Prostate gland (tissue), 2 donors: Measurements from ENCODE around the gene AKAP12. TPM values are rescaled to one million over a fixed set of nuclear protein-coding genes. Genes with fewer than 3 reads are reported as not detected.

ENCODE experiments used
- DNase-seq: peaks from one replicate; pipeline ENCODE4 v3.0.0-alpha.2; 2019; ENCODE audit warnings: low spot score
- H3K27ac ChIP-seq, 2 donors: fragments of 200-600 bp; sonication (generic); 2 replicates each; pipeline ENCODE4 v1.5.1; 2017 to 2019
- H3K27me3 ChIP-seq: fragments of 200-600 bp; sonication (generic); replicated peaks from 2 replicates; pipeline ENCODE4 v1.5.1; 2019; ENCODE audit not compliant: insufficient read depth
- H3K36me3 ChIP-seq, 2 donors: fragments of 200-600 bp; sonication (generic); 1 replicate in 1 of 2; 2 replicates in 1 of 2; pipeline versions ENCODE4 v1.5.1 to v1.8.1; 2017 to 2019
- H3K4me1 ChIP-seq: fragments of 200-600 bp; sonication (generic); replicated peaks from 2 replicates; pipeline ENCODE4 v1.5.1; 2019
- H3K4me3 ChIP-seq, 2 donors: fragments of 200-600 bp; sonication (generic); 2 replicates each; pipeline ENCODE4 v1.5.1; 2017 to 2019
- H3K9me3 ChIP-seq: fragments of 200-600 bp; sonication (generic); 2 replicates; pipeline ENCODE4 v1.5.1; 2017
- POLR2A ChIP-seq: fragments of 450-650 bp; IDR thresholded peaks from one replicate; pipeline ENCODE4 v1.6.1; 2016; ENCODE audit warnings: antibody characterized with exemption, mild to moderate bottlenecking
- POLR2AphosphoS5 ChIP-seq: sonication (generic); formaldehyde crosslinking; IDR thresholded peaks from one replicate; pipeline ENCODE4 v1.6.1; 2017; ENCODE audit warnings: antibody characterized with exemption
- whole genome bisulfite sequencing: methylation state at CpG from one replicate; pipeline ENCODE4 v1.1.5; 2018; 5-methylcytosine and 5-hydroxymethylcytosine counted together
- intact Hi-C: fragments of 100-400 bp; cut with DNase I; formaldehyde crosslinking; loops from one replicate; pipeline ENCODE4 v1.14.2; 2022
- total RNA-seq, 2 donors: library from RNA; depleted of rRNA; stranded (reverse); fragments of >200 nt; gene quantifications; one replicate each; pipeline ENCODE4 v1.1.0, GENCODE V29; 2016
- TF ChIP-seq, protein P1 (sequence below), 4 experiments: fragments of 200-600 bp in 2 of 4; fragments of 450-650 bp in 2 of 4; sonication (generic) in 2 of 4; IDR thresholded peaks; 1 replicate in 3 of 4; 2 replicates in 1 of 4; pipeline ENCODE4 v1.5.1; 2016 to 2019; ENCODE audit warnings: antibody characterized with exemption in 4 of 4, mild to moderate bottlenecking in 2 of 4, moderate library complexity in 2 of 4

The AKAP12 gene
- total RNA-seq, 2 donors from 2014 or later, result 29.4 to 159 TPM

GRCh38 chr6:151252634-151253033, 12.9 kb downstream of the AKAP12 start:
- intact Hi-C loops, result no loop called here
- no peaks in the 10 kb centered on the region for H3K27me3 ChIP-seq
- WGBS, result 63% methylated on average over 6 of the region's 6 CpGs
- no peaks in the 10 kb centered on the region for H3K36me3 ChIP-seq
- H3K27ac ChIP-seq, result no peak overlapping the region
- no peak overlapping the region for H3K4me3 ChIP-seq
- DNase-seq, result no peak
- H3K9me3 ChIP-seq, result no peaks in the 10 kb centered on the region
- H3K4me1 ChIP-seq, result no peaks in the 10 kb centered on the region
- TF ChIP-seq, protein P1, sequence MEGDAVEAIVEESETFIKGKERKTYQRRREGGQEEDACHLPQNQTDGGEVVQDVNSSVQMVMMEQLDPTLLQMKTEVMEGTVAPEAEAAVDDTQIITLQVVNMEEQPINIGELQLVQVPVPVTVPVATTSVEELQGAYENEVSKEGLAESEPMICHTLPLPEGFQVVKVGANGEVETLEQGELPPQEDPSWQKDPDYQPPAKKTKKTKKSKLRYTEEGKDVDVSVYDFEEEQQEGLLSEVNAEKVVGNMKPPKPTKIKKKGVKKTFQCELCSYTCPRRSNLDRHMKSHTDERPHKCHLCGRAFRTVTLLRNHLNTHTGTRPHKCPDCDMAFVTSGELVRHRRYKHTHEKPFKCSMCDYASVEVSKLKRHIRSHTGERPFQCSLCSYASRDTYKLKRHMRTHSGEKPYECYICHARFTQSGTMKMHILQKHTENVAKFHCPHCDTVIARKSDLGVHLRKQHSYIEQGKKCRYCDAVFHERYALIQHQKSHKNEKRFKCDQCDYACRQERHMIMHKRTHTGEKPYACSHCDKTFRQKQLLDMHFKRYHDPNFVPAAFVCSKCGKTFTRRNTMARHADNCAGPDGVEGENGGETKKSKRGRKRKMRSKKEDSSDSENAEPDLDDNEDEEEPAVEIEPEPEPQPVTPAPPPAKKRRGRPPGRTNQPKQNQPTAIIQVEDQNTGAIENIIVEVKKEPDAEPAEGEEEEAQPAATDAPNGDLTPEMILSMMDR (IDR thresholded peaks at IDR 0.05), result no peak
- no peak for TF ChIP-seq POLR2AphosphoS5

DNA sequence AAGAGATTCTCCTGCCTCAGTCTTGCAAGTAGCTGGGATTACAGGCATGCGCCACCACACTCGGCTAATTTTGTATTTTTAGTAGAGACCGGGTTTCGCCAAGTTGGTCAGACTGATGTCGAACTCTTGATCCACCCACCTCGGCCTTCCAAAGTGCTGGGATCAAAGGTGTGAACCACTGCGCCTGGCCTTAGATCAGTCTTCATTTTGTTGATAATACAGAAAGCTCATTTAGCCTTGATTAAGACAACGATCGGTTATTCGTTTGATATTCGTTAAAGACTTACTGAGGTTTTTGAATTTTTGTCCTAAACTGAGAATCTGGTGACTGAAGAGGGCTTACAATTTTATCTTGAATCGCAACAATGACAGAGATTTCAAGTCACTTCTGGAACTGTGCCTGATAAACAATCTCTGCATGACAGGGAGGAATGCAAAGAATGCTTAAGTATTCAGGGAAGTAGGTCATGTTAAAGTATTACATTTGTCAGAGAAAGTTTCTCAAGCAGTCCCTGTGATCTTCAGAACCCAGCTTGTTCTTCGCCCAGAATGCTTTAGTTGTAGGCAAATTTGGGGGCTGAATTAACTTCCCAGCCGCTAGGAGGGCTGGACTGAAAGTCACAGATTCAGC, 14.8 kb downstream of the AKAP12 start:
- Histone ChIP-seq H3K27ac (no peak overlapping the region), H3K27me3 (no peaks in the 10 kb centered on the region), H3K4me1 (no peaks in the 10 kb centered on the region), H3K36me3 (no peaks in the 10 kb centered on the region), H3K4me3 (no peak overlapping the region), H3K9me3 (no peaks in the 10 kb centered on the region)
- no peak for DNase-seq
- TF ChIP-seq POLR2A, result no peak
- TF ChIP-seq, protein P1 (IDR thresholded peaks at IDR 0.05), result no peak
- TF ChIP-seq POLR2AphosphoS5, result no peak
- intact Hi-C loops, result no loop called here
- 77% methylated on average over 14 of the region's 14 CpGs for WGBS

DNA sequence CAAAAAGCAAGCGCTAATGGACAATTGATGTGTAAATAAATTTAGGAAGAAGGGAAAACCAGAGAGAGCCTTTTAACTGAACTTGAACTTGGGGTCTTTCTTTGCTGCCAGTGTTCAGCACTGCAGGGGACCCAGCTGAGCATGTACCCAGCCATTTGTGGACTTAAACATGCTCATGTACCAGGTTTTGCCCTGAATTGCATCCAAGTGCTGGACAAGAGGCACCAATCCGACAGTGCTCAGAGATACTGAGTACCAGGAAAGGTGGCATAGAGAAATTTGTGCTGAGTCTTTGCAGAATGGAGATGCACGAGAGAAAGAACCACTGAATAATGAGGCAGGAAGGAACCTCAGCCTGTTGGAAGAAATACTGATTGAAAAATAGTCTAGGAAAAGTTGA, 16.0 kb downstream of the AKAP12 start:
- intact Hi-C loops, result no loop called here
- Histone ChIP-seq H3K27ac (no peak overlapping the region), H3K4me1 (no peaks in the 10 kb centered on the region), H3K27me3 (no peaks in the 10 kb centered on the region), H3K9me3 (no peaks in the 10 kb centered on the region), H3K4me3 (no peak overlapping the region), H3K36me3 (no peaks in the 10 kb centered on the region)
- 83% methylated on average over 3 of the region's 3 CpGs for whole genome bisulfite sequencing
- TF ChIP-seq POLR2A (no peak), POLR2AphosphoS5 (no peak)
- TF ChIP-seq, protein P1 (IDR thresholded peaks at IDR 0.05), result no peak
- no peak for DNase-seq

DNA sequence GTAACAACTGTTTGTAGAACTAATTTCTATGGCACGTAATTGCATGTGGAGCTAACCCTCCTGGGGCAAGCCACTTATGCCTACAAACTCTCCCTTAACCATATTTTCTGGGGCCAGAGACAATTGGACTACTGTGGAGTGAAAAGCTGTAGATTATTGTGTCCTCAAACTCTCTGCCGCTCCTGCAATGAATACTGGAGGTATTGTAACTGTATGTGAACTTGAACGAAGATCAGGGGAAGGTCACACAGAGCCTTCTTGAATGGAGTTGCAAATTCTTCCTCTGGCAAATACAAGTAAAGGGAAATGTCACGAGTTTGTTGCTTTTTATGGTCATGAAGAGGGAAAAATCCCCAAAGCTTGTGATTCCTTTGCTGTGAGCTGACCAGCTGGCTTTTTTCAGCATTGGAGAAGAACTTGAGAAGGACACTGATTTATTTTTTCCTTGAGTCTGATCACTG, 18.2 kb downstream of the AKAP12 start:
- H3K9me3 ChIP-seq, result no peaks in the 10 kb centered on the region
- no peak for DNase-seq
- no peaks in the 10 kb centered on the region for H3K4me1 ChIP-seq
- no peak overlapping the region for H3K4me3 ChIP-seq
- 31% methylated on average over 4 of the region's 4 CpGs for WGBS
- intact Hi-C loops, result no loop called here
- H3K27ac ChIP-seq, result no peak overlapping the region
- no peaks in the 10 kb centered on the region for H3K27me3 ChIP-seq
- H3K36me3 ChIP-seq, result no peaks in the 10 kb centered on the region
- TF ChIP-seq POLR2A (no peak), POLR2AphosphoS5 (no peak)
- TF ChIP-seq, protein P1 (IDR thresholded peaks at IDR 0.05), result no peak

- no peaks in the 10 kb centered on the region for H3K36me3 ChIP-seq
These were observed 20.4 kb downstream of the AKAP12 start for GRCh38 chr6:151260205-151260604.

More at GRCh38 chr6:151260205-151260604, 20.4 kb downstream of the AKAP12 start:
- no peaks in the 10 kb centered on the region for H3K4me1 ChIP-seq
- H3K9me3 ChIP-seq, result no peaks in the 10 kb centered on the region
- DNase-seq, result no peak
- TF ChIP-seq, protein P1 (IDR thresholded peaks at IDR 0.05), result no peak
- TF ChIP-seq POLR2A (no peak), POLR2AphosphoS5 (no peak)
- 71% methylated on average over 4 of the region's 4 CpGs for WGBS
- intact Hi-C loops, result no loop called here
- no peaks in the 10 kb centered on the region for H3K27me3 ChIP-seq
- no peak overlapping the region for H3K27ac ChIP-seq
- no peak overlapping the region for H3K4me3 ChIP-seq
